HCT116 (cell line): ENCODE measurements around the gene ANKRD49. TPM values are rescaled to one million over a fixed set of nuclear protein-coding genes. Genes with fewer than 3 reads are reported as not detected.

Source experiments
- ATAC-seq: fragments of 200-7000 bp; cut with Tn5 transposase; 2 replicates; pipeline ENCODE4 v1.9.1; 2020; ENCODE audit warnings: mild to moderate bottlenecking, moderate library complexity
- BruUV-seq: library from RNA; stranded (reverse); fragments of 400-500 nt; replicated peaks from 2 replicates; lab custom pipeline; 2021; lab: Mats Ljungman, UMichigan
- CTCF ChIA-PET: fragments of 300-600 bp; sonication (Branson Sonifier 250); formaldehyde crosslinking; loops from one replicate; lab custom pipeline; 2021; ENCODE audit warnings: antibody characterized with exemption; lab: Charles Lee
- POLR2A ChIA-PET: fragments of 300-600, 350-600 bp; sonication (Branson Sonifier 250); formaldehyde crosslinking; loops from one replicate; lab custom pipeline; 2021; ENCODE audit warnings: antibody characterized with exemption; lab: Charles Lee
- RAD21 ChIA-PET, 2 experiments: fragments of 300-600 bp; sonication (Branson Sonifier 250); formaldehyde crosslinking; loops; one replicate each; lab custom pipeline; 2023; ENCODE audit warnings: low total read pairs in 2 of 2; ENCODE audit not compliant: uncharacterized antibody in 2 of 2, unreplicated experiment in 2 of 2, low non-redundant PET in 1 of 2; lab: Charles Lee
- DNase-seq: peaks from one replicate; pipeline ENCODE4 v3.0.0-alpha.2; 2010; ENCODE audit warnings: low read depth, low spot score
- H2AFZ ChIP-seq: fragments of 200-600 bp; shearing (Covaris generic), sonication (generic); 2 replicates; pipeline ENCODE4 v1.6.1; 2017; ENCODE audit warnings: low read depth, mixed run types, mixed read lengths, antibody characterized with exemption, low read length; ENCODE audit not compliant: poor library complexity, severe bottlenecking
- H3K27ac ChIP-seq: 2 replicates; pipeline ENCODE4 v1.5.1; 2012; ENCODE audit warnings: low read depth, low read length
- H3K27me3 ChIP-seq: fragments of 200-600 bp; sonication (generic); 2 replicates; pipeline ENCODE4 v1.6.1; 2016; ENCODE audit warnings: mixed run types, low read length, mixed read lengths; ENCODE audit not compliant: insufficient read depth
- H3K36me3 ChIP-seq, 2 experiments: fragments of 200-500 bp in 1 of 2; fragments of 200-600 bp in 1 of 2; sonication (Bioruptor generic) in 1 of 2; sonication (generic) in 1 of 2; 2 replicates each; pipeline versions ENCODE4 v1.5.1 to v1.6.1; 2014 to 2016; ENCODE audit warnings: low read length in 2 of 2, inconsistent platforms in 1 of 2, mixed read lengths in 1 of 2, mixed run types in 1 of 2; ENCODE audit not compliant: insufficient read depth in 2 of 2, control insufficient read depth in 1 of 2
- H3K4me1 ChIP-seq, 2 experiments: fragments of 200-600 bp in 1 of 2; sonication (generic) in 1 of 2; 2 replicates each; pipeline versions ENCODE4 v1.5.1 to v1.6.1; 2012 to 2017; ENCODE audit warnings: low read length in 2 of 2, inconsistent platforms in 1 of 2, mild to moderate bottlenecking in 1 of 2, mixed read lengths in 1 of 2, mixed run types in 1 of 2, moderate library complexity in 1 of 2; ENCODE audit not compliant: insufficient read depth in 2 of 2, control insufficient read depth in 1 of 2
- H3K4me2 ChIP-seq: fragments of 200-600 bp; sonication (generic); 2 replicates; pipeline ENCODE4 v1.6.1; 2017; ENCODE audit warnings: mixed run types, low read length, mixed read lengths
- H3K4me3 ChIP-seq, 2 experiments: fragments of 200-600 bp in 1 of 2; sonication (generic) in 1 of 2; replicated peaks in 1 of 2; 2 replicates each; pipeline ENCODE4 v1.5.1; 2011 to 2016; ENCODE audit warnings: low read length in 2 of 2, control low read depth in 1 of 2, low read depth in 1 of 2, mild to moderate bottlenecking in 1 of 2, mixed read lengths in 1 of 2, mixed run types in 1 of 2
- H3K79me2 ChIP-seq: fragments of 200-600 bp; sonication (generic); 2 replicates; pipeline ENCODE4 v1.6.1; 2017; ENCODE audit warnings: mild to moderate bottlenecking, mixed run types, low read length, moderate library complexity, mixed read lengths; ENCODE audit not compliant: insufficient read depth
- H3K9ac ChIP-seq: fragments of 200-600 bp; sonication (generic); 2 replicates; pipeline ENCODE4 v1.6.1; 2016; ENCODE audit warnings: low read length, mixed read lengths
- H3K9me2 ChIP-seq: fragments of 200-600 bp; sonication (generic), shearing (Covaris generic); 2 replicates; pipeline ENCODE4 v1.6.1; 2017; ENCODE audit warnings: mixed run types, mild to moderate bottlenecking, moderate library complexity; ENCODE audit not compliant: insufficient read depth
- H3K9me3 ChIP-seq, 2 experiments: fragments of 200-500 bp in 1 of 2; fragments of 200-600 bp in 1 of 2; sonication (Bioruptor generic) in 1 of 2; sonication (generic) in 1 of 2; 2 replicates each; pipeline ENCODE4 v1.6.1; 2014 to 2017; ENCODE audit warnings: low read length in 2 of 2, mixed read lengths in 2 of 2, inconsistent platforms in 1 of 2, low read depth in 1 of 2, mild to moderate bottlenecking in 1 of 2, mixed run types in 1 of 2, moderate library complexity in 1 of 2; ENCODE audit not compliant: control insufficient read depth in 1 of 2, insufficient read depth in 1 of 2
- H4K20me1 ChIP-seq: fragments of 200-600 bp; sonication (generic), shearing (Covaris generic); 2 replicates; pipeline ENCODE4 v1.6.1; 2017; ENCODE audit warnings: mixed run types, mild to moderate bottlenecking, moderate library complexity; ENCODE audit not compliant: insufficient read depth
- CBX3 ChIP-seq: IDR thresholded peaks from 2 replicates; pipeline ENCODE4 v1.6.1; 2012; ENCODE audit warnings: low read depth
- CEBPB ChIP-seq: IDR thresholded peaks from 2 replicates; pipeline ENCODE4 v1.6.1; 2012; ENCODE audit warnings: low read depth
- FOSL1 ChIP-seq: IDR thresholded peaks from 2 replicates; pipeline ENCODE4 v1.6.1; 2012; ENCODE audit warnings: low read depth
- JUND ChIP-seq: IDR thresholded peaks from 2 replicates; pipeline ENCODE4 v1.6.1; 2012
- POLR2A ChIP-seq: IDR thresholded peaks from 2 replicates; pipeline ENCODE4 v1.7.0; 2011; ENCODE audit warnings: borderline replicate concordance; ENCODE audit not compliant: insufficient read depth, insufficient read length; ENCODE audit errors: extremely low read depth
- POLR2AphosphoS5 ChIP-seq: IDR thresholded peaks from 2 replicates; pipeline ENCODE4 v1.6.1; 2011; ENCODE audit warnings: mild to moderate bottlenecking, low read depth, low read length, moderate library complexity
- SP1 ChIP-seq: IDR thresholded peaks from 2 replicates; pipeline ENCODE4 v1.6.1; 2012; ENCODE audit warnings: low read depth
- YY1 ChIP-seq: IDR thresholded peaks from 2 replicates; pipeline ENCODE4 v1.6.1; 2011; ENCODE audit warnings: low read length, low read depth, moderate library complexity, mild to moderate bottlenecking; ENCODE audit not compliant: insufficient replicate concordance; ENCODE audit errors: extremely low read depth
- ZFX ChIP-seq: fragments of 450-650 bp; IDR thresholded peaks from 2 replicates; pipeline ENCODE4 v1.6.1; 2017
- ZNF274 ChIP-seq: fragments of 200-500 bp; sonication (Bioruptor generic); IDR thresholded peaks from 2 replicates; pipeline ENCODE4 v1.6.1; 2014; ENCODE audit warnings: mild to moderate bottlenecking, low read depth, low read length, inconsistent platforms
- intact Hi-C: fragments of 100-400 bp; cut with micrococcal nuclease; formaldehyde crosslinking; loops from 2 replicates; pipeline ENCODE4 v1.10.0; 2022
- total RNA-seq: library from RNA; stranded (reverse); gene quantifications from one replicate; pipeline ENCODE4 v1.2.1, GENCODE V29; 2021; ENCODE audit not compliant: unreplicated experiment
- TF ChIP-seq, protein P1 (sequence below): IDR thresholded peaks from 2 replicates; pipeline ENCODE4 v1.6.1; 2012
- TF ChIP-seq, protein P2 (sequence below): IDR thresholded peaks from 2 replicates; pipeline ENCODE4 v1.6.1; 2011; ENCODE audit warnings: mild to moderate bottlenecking, low read length, moderate library complexity; ENCODE audit not compliant: insufficient replicate concordance; ENCODE audit errors: extremely low read depth
- TF ChIP-seq, protein P3 (sequence below): IDR thresholded peaks from 2 replicates; pipeline ENCODE4 v1.6.1; 2012; ENCODE audit warnings: low read depth

Gene ANKRD49
- total RNA-seq, 1 experiment from 2014 or later: 8.2 TPM

DNA sequence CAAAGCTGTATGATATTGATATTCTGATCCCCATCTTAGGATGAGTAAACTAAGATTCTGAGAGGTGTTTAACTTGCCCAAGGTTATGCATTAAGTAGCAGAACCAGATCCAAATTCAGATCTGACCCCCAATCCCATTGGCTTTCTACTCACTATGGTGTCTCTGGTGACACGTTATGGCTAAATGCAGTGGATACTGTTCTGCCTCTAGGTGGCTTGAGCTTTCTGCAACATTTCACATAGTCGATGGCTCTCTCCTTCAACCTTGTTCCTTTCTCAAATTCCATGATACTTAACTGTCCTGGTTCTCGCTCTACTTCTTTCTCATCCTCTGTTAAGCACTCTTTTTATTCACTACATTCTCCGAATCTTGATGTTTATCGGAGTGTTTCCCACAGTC is 27.9 kb downstream of the ANKRD49 start (continued):
- no peak for TF ChIP-seq YY1
- no peak for TF ChIP-seq ZNF274
- no peak for TF ChIP-seq POLR2A
- TF ChIP-seq, protein P1, sequence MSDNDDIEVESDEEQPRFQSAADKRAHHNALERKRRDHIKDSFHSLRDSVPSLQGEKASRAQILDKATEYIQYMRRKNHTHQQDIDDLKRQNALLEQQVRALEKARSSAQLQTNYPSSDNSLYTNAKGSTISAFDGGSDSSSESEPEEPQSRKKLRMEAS: no peak
- no peak for TF ChIP-seq SP1

DNA sequence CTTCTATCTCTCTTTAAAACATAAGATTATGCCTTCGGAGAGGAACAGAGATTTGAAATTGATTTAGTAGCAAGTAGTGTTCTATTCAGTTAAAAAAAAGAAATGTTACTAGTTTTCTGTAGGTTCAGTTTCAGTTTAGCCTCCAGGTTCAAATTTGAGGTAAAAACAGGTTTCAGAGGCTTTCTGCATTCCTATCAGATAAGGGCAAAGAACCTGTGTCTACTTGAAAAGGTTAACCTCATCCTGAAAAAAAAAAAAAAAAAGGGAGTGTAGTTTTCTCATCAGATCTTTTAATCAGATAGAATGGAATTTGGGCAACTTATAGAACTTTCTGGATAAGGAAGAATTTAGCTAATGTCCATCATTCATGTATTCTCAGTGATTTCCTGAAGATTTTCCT is 30.6 kb downstream of the ANKRD49 start:
- no peak for TF ChIP-seq POLR2AphosphoS5
- no peak for TF ChIP-seq ZNF274
- no peak for TF ChIP-seq ZFX
- no peak for TF ChIP-seq FOSL1
- TF ChIP-seq CBX3: no peak
- TF ChIP-seq JUND: no peak
- TF ChIP-seq CEBPB: no peak
- TF ChIP-seq, protein P1: no peak
- TF ChIP-seq, protein P2, sequence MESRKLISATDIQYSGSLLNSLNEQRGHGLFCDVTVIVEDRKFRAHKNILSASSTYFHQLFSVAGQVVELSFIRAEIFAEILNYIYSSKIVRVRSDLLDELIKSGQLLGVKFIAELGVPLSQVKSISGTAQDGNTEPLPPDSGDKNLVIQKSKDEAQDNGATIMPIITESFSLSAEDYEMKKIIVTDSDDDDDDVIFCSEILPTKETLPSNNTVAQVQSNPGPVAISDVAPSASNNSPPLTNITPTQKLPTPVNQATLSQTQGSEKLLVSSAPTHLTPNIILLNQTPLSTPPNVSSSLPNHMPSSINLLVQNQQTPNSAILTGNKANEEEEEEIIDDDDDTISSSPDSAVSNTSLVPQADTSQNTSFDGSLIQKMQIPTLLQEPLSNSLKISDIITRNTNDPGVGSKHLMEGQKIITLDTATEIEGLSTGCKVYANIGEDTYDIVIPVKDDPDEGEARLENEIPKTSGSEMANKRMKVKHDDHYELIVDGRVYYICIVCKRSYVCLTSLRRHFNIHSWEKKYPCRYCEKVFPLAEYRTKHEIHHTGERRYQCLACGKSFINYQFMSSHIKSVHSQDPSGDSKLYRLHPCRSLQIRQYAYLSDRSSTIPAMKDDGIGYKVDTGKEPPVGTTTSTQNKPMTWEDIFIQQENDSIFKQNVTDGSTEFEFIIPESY: no peak
- no peak for TF ChIP-seq POLR2A
- TF ChIP-seq, protein P3, sequence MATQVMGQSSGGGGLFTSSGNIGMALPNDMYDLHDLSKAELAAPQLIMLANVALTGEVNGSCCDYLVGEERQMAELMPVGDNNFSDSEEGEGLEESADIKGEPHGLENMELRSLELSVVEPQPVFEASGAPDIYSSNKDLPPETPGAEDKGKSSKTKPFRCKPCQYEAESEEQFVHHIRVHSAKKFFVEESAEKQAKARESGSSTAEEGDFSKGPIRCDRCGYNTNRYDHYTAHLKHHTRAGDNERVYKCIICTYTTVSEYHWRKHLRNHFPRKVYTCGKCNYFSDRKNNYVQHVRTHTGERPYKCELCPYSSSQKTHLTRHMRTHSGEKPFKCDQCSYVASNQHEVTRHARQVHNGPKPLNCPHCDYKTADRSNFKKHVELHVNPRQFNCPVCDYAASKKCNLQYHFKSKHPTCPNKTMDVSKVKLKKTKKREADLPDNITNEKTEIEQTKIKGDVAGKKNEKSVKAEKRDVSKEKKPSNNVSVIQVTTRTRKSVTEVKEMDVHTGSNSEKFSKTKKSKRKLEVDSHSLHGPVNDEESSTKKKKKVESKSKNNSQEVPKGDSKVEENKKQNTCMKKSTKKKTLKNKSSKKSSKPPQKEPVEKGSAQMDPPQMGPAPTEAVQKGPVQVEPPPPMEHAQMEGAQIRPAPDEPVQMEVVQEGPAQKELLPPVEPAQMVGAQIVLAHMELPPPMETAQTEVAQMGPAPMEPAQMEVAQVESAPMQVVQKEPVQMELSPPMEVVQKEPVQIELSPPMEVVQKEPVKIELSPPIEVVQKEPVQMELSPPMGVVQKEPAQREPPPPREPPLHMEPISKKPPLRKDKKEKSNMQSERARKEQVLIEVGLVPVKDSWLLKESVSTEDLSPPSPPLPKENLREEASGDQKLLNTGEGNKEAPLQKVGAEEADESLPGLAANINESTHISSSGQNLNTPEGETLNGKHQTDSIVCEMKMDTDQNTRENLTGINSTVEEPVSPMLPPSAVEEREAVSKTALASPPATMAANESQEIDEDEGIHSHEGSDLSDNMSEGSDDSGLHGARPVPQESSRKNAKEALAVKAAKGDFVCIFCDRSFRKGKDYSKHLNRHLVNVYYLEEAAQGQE: no peak
- ATAC-seq (no peak), DNase-seq (no peak)
- H3K4me2 ChIP-seq: no peak overlapping the region
- no peaks in the 10 kb centered on the region for H4K20me1 ChIP-seq
- H3K27ac ChIP-seq: no peak overlapping the region
- H3K9me3 ChIP-seq: no peaks in the 10 kb centered on the region
- CTCF ChIA-PET: no interaction called here
- POLR2A ChIA-PET: no interaction called here
- RAD21 ChIA-PET: no interaction called here
- no peaks in the 10 kb centered on the region for H3K9me2 ChIP-seq
- H3K4me1 ChIP-seq: no peaks in the 10 kb centered on the region
- intact Hi-C loops: no loop called here
- no TSS peak for BruUV-seq
- no peaks in the 10 kb centered on the region for H3K79me2 ChIP-seq
- H3K36me3 ChIP-seq: no peaks in the 10 kb centered on the region
- no peak overlapping the region for H2AFZ ChIP-seq
- H3K27me3 ChIP-seq: no peaks in the 10 kb centered on the region
- no peak overlapping the region for H3K4me3 ChIP-seq
- no peak overlapping the region for H3K9ac ChIP-seq
